GM20431 (cell line): ENCODE measurements around the gene IQCE.
"Not testable (repeated sequence)": the region's sequence is repeated elsewhere in the genome, so short reads cannot be mapped to it uniquely, and the experiment has no call there.

Experiments used
- in situ Hi-C: fragments of 300-500 bp; cut with MseI, MboI; formaldehyde crosslinking; loops from one replicate; pipeline ENCODE4 v1.15.0; 2020; ENCODE audit warnings: low sequenced_read_pairs; ENCODE audit not compliant: unreplicated experiment

IQCE gene

DNA sequence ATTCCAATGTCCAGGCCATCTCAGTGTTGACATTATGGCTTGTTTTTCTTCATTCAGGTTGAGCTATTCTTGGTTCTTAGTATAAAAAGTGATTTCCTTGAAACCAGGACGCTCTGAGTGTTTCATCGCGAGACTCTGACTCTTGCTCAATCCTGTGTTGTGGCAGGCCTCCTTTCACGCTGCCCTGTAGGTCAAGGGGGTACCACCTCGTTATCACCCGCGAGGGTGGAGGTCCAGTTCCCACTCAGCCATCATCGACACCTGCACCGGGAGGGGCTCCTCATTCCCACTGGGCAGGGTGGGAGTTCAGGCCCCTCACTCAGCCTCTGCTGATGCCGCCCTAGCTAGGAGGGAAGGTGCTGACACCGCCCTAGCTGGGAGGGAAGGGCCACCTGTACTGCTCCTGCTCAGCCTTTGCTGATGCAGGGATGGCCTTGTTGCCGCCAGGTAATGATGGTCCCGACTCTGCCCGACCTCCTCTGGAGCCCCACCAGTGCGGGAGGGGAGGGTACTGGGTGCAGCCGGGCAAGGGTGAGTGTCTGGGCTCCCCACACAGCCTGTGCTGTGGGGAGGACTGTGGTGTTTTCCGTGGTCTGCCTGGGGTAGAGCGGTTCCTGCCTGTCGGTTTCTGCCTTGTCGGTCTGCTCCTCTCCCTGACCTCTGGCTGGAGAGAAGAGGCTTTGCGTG, 16.4 kb downstream of the IQCE start:
- in situ Hi-C loops: no loop called here

DNA sequence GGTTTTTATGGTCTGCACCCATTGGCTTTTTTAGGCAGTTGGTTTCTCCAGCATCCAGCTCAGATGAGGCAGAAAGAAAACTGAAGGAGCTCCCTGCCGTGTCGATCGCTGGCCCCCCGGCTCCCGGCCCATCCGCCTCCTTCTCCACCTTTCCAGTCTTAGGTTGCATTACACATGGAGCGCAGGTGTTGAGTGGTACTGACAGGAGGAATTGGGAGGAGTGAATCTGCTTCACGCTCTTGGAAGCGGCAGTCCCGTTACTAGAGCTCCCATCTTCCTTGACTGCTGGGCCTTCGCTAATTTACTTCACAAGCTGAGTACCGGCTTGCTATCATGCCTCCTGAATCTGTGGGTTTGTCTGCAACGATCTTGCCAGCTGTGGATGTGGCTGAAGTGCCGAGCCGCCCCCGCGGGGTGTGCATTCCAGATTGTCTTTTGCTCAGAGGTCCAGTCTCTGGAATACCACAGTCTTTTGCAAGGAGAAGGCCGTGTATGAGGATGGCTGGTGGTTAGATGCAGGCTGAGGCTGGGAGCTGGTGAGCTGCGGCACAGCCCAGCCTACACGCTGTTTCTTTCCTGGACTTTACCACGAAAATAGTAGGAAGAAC, 17.1 kb downstream of the IQCE start:
- in situ Hi-C loops: no loop called here

DNA sequence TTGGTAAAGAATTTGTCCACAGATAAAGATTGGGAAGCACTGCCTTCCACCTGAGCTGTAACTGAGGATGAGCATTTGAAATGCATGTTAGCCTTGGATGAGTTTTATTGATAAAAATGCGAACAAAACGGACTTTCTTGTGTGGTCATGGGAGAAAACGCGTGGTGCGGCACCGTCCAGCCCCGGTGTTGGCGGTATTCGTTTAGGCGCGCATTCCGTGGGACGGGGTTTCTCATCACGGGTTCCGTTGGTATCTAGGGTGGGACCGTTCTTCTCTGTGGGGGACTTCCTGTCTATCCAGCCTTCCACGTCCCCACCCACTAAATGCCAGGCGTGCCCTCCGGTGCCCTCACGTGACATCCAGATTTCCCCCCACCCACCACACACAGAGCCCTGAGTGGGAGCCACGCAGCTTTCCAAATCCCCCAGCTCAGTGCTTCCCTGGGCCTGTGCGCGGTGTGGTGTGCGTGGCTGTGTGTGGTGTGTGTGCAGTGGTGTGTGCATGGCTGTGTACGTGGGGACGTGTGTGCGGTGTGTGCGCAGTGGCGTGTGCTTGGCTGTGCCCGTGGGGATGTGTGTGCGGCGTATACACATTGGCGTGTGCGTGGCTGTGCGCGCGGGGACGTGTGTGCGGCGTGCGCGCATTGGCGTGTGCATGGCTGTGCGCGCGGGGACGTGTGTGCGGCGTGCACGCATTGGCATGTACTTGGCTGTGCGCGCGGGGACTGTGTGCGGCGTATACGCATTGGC, 18.1 kb downstream of the IQCE start:
- in situ Hi-C loops: no loop called here

DNA sequence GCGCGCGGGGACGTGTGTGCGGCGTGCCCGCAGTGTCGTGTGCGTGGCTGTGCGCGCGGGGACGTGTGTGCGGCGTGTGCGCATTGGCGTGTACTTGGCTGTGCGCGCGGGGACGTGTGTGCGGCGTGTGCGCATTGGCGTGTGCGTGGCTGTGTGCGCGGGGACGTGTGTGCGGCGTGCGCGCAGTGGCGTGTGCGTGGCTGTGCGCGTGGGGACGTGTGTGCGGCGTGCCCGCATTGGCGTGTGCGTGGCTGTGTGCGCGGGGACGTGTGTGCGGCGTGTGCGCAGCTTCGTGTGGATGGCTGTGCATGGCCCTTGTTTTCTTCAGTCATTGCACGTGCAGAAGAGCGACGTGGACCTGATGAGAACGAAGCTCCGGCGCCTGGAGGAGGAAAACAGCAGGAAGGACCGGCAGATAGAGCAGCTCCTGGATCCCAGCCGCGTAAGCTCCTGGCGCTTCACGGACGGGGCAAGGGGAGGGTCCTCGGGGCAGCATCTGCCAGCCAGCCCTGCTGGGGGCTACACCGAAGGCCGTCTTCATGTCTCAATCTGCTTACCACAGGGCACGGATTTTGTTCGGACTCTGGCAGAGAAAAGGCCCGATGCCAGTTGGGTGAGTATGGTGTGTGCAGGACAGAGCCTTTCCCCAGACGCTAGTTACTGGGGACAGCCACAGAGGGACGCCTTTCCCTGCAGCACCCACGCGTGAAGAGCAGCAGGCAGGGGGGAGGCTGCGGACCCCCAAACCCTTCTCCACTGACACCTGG, 19.3 kb downstream of the IQCE start:
- in situ Hi-C loops: no loop called here

- in situ Hi-C loops: no loop called here
Measured at GRCh38 chr7:2580636-2581035, 21.9 kb downstream of the IQCE start.

GRCh38 chr7:2582006-2582735, 23.4 kb downstream of the IQCE start:
- in situ Hi-C loops: no loop called here

DNA sequence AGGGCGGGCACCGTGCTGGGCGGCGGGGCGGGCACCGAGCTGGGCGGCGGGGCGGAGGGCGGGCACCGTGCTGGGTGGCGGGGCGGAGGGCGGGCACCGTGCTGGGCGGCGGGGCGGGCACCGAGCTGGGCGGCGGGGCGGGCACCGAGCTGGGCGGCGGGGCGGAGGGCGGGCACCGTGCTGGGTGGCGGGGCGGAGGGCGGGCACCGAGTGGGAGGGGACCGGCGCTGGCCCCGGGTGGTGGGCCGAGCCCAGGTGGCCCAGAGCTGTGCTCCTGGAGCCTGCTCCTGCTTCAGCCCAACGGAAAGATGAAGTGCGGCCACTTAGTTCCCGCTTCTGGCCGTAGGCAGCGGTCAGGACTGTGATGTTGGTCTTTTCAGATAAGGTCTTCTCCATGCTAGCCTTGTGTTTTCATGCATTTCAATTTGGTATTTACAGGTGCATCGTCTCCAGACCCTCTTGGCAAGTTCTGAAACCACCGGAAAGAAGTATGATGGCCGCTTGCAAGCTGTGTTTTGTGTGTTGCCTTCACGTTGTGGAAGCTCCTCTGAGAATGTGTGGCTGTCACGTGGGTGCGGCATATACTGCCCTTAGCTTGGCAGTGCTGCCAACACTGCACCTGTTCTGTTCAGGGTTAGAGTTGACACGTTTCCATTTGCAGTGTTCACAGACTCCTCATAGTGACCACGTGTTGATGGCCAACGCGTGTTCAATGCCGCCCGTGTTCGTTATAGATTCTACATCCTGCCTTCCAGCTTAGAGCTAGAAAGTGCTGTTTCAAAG, 25.2 kb downstream of the IQCE start:
- in situ Hi-C loops: no loop called here

DNA sequence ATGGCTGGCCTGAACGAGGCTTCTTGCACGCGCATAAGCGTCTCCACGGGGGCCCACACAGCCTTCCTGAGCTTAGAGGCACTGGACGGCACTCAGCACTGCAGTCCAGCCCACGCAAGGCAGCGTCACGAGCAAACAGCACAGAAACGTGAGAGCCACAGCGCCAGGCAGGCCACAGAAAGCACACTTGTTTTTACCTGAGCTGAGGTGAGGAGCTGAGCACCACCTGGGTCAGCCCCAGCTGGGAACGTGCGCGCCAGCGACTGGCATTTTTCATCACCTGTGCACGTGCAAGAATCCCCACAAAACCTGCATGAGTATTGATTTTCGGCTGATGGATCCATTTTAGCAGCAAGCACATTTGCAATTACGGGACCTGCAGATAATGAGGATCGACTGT, 26.7 kb downstream of the IQCE start:
- in situ Hi-C loops: no loop called here

DNA sequence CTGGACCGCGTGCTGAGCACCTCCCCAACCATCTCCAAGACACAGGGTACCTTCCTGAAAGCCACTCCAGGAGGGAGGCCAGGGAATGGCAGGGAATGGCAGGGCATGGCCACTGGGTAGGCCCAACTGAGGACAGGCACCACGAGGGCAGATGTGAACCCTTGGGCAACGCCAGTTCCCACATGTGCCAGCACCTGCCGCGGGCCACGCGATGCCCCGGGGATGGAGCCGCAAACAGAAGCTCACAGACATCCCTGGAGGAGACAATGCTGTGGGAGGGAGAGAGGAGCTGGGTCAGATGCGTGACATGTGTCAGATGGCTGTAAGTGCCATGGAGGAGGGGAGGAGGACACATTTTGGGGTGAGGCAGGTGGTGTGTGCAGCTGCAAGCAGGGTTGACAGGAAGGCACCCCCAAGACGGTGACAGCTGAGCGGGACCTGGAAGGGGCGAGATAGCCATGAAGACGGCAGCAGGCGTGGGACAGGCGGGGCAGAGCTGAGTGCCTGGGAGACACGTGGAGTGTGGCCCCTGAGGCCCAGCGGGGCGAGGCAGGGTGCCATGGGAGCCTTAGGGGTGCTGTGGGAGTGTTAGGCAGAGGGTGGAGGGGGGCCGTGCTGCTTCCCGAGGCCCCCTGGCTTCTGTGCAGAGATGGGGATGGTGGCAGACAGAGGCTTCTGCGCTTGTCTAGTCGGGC, 27.7 kb downstream of the IQCE start:
- in situ Hi-C loops: no loop called here

- in situ Hi-C loops: no loop called here
Measured at GRCh38 chr7:2587134-2587533, 28.4 kb downstream of the IQCE start.

GRCh38 chr7:2587778-2588177, 29.0 kb downstream of the IQCE start:
- in situ Hi-C loops: no loop called here

- in situ Hi-C loops: no loop called here
Measured at GRCh38 chr7:2589341-2589740, 30.6 kb downstream of the IQCE start.

DNA sequence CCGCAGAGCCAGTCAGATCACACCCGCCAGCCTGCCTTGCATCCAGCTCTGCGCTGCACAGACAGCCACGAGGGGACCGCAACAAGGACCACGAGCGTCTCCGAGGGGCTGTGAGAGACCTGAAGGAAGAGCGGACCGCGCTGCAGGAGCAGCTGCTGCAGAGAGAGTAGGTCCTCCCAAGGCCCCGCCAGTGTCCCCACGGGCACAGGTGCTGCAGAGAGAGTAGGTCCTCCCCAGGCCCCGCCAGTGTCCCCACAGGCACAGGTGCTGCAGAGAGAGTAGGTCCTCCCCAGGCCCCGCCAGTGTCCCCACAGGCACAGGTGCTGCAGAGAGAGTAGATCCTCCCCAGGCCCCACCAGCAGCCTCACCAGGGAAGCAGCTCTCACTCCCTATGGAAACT, 31.2 kb downstream of the IQCE start:
- in situ Hi-C loops: not testable (repeated sequence)

DNA sequence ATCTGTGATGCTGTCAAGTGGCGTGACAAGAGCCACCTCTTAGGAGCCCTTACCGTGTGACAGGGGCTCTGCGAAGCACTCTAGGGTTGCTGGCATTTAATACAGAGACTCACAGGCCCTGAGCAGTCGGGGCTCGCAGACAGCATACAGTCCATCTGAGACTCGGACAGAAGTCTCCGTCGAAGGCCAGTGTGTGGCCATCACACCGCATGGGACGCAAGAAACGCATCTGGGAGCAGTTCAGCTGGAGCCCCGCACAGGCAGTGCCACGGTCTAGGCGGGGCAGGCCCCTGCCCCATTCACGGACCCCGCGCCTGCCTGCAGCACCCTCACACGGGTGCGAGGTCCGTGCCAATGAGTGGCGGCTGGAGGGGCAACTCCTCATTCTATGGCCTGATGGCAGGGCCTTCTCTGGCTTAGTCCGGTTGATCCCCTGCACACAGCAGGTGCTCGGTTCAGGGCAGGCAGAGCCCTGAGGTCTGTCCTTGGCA, 33.6 kb downstream of the IQCE start:
- in situ Hi-C loops: no loop called here

GRCh38 chr7:2593036-2593727, 34.4 kb downstream of the IQCE start:
- in situ Hi-C loops: no loop called here

DNA sequence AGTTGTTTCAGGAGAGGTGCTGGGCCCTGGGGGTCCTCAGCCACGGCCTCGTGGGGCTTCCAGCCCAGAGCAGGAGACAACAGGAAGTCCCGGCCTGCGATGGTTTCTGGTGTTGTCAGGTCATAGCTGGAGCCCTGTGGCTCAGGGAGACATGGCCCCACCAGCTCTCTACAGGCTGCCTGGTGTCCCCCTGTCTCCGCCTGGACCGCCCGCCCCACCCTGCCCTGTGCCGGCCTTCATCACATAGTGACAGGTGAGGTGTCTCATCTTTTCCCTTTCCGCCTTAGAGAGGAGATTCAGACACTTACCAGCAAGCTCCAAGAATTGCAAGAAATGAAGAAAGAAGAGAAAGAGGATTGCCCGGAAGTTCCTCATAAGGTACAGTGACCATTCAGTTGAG, 35.8 kb downstream of the IQCE start:
- in situ Hi-C loops: no loop called here

- in situ Hi-C loops: no loop called here
Measured at GRCh38 chr7:2595258-2595860, 36.6 kb downstream of the IQCE start.
